GM12872 (cell line): ENCODE data around the gene FGFR2.

ENCODE experiments used
- CTCF ChIP-seq: IDR thresholded peaks from 3 replicates; pipeline ENCODE4 v1.5.1; 2011; ENCODE audit warnings: low read depth, mild to moderate bottlenecking, low read length, moderate library complexity; ENCODE audit not compliant: insufficient read depth

FGFR2 gene

GRCh38 chr10:121573538-121573941 lies 24.7 kb downstream of the FGFR2 start:
- no peak for TF ChIP-seq CTCF

- TF ChIP-seq CTCF: no peak
These were observed 25.2 kb downstream of the FGFR2 start for GRCh38 chr10:121572859-121573537.

GRCh38 chr10:121570315-121570714 lies 27.9 kb downstream of the FGFR2 start:
- TF ChIP-seq CTCF: no peak

DNA sequence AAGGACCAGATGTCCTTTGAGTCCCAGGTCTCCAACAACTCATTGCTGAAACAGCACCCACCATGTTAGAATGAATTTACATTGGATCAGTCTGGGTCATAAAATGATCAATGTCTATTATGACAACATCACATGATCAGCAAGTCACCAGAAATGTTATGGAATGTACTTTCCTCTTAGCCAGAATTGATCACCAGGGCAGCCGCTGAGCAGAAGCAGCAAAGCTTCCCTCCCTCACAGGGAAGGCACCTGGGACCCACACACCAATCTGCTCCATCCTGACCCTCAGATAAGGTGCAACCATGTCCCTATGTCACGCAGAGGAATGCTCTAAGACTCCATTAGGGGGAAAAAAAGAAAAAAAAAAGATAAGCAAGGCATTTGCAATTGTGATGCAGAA lies 30.0 kb downstream of the FGFR2 start:
- no peak for TF ChIP-seq CTCF

DNA sequence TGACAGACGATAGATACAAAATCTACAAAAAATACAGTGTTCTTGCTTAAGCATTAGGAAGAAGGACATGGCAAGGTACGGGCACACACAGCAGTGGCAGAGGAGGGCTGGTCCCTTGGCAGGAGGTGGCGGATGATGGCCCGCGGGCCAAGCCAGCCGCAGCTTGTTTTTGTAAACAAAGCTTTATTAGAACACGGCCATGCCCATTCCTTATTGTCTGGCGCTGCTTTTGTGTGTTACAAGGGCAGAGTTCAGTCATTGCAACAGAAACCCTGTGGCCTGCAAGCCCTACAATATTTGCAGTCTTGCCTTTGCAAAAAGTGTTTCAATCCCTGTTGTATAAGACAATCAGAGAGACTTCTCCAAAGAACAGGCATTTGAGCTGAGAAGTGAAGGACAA lies 30.7 kb downstream of the FGFR2 start:
- no peak for TF ChIP-seq CTCF

DNA sequence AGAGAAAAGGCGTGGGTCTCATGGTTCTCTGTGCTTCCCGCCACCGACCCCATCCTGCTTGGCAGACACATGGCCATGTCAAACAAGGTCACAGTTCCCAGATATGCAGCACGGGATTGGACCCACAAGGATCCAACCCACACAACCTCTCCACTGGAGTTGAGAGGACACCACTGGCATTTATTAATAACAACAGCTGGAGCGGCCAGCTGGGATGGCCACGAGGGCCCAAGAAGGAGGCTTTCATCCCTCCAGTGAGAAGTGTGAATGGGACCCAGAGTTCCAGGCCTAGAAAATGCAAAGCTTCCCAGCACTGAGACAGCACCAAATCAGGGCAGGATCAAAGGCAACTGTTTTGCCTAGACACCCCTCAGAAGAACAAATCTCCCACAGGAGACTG lies 31.5 kb downstream of the FGFR2 start:
- no peak for TF ChIP-seq CTCF

DNA sequence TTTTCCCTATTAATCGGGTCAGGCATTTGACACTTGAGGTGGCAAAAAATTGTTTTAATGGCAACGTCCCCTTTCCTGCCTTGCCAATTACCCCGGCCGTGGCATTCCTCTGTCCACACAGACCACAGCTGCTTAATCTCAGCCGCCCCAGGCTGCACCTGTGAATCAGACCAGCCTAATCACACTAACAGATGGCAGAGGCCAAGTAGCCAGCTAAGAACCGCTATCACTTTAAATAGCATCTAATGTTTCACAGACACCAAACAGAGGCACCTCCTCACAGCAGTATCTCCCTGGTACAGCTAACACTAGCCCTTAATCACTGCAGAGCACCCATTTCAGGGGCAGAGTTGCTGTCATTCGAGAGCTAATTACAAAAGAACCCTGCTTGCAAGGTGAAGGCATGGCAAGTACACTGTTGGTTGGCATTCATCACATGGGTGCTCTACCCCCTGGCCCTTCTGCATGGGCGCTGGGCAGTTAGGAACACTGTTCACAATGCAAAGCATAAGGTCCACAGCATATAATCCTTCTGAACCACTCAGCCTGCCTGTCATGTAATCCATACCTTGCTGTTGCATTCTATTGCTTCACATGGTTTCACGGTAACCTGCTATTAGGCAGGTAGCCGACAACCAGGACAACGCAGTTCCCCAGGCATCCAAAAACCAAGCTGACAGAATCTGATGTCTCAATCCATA lies 38.8 kb downstream of the FGFR2 start:
- no peak for TF ChIP-seq CTCF
